Measurements from ENCODE around the gene SHISA6.
"Not testable (repeated sequence)": the region's sequence is repeated elsewhere in the genome, so short reads cannot be mapped to it uniquely, and the experiment has no call there.

Gene SHISA6

GRCh38 chr17:11308531-11308930, 67.5 kb downstream of the SHISA6 start:
- H3K4me3 ChIP-seq (ENCODE audit: low read length) = no peak overlapping the region
- TF ChIP-seq, protein P1, sequence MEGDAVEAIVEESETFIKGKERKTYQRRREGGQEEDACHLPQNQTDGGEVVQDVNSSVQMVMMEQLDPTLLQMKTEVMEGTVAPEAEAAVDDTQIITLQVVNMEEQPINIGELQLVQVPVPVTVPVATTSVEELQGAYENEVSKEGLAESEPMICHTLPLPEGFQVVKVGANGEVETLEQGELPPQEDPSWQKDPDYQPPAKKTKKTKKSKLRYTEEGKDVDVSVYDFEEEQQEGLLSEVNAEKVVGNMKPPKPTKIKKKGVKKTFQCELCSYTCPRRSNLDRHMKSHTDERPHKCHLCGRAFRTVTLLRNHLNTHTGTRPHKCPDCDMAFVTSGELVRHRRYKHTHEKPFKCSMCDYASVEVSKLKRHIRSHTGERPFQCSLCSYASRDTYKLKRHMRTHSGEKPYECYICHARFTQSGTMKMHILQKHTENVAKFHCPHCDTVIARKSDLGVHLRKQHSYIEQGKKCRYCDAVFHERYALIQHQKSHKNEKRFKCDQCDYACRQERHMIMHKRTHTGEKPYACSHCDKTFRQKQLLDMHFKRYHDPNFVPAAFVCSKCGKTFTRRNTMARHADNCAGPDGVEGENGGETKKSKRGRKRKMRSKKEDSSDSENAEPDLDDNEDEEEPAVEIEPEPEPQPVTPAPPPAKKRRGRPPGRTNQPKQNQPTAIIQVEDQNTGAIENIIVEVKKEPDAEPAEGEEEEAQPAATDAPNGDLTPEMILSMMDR (conservative IDR thresholded peaks at IDR 0.05; ENCODE audit: low read depth, low read length) = no peak
- DNase-seq (ENCODE audit: low read depth) = no peak

DNA sequence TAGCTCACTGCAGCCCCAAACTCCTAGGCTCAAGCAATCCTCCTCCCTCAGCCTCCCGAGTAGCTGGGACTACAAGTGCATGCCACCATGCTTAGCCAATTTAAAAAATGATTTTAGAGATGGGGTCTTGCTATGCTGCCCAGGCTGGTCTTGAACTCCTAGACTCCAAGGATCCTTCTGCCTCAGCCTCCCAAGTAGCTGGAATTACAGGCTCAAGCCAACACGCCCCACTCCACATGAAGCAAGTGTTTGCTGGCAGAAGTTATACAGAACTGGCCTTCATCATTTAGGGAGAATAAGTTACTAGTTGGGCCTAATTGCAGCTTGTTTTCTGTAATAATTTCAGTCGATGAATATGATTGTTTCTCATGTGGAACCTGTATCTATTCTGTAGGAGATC, 68.0 kb downstream of the SHISA6 start:
- no peak overlapping the region for H3K4me3 ChIP-seq (ENCODE audit: low read length)
- TF ChIP-seq, protein P1 (conservative IDR thresholded peaks at IDR 0.05; ENCODE audit: low read depth, low read length) = no peak
- no peak for DNase-seq (ENCODE audit: low read depth)

DNA sequence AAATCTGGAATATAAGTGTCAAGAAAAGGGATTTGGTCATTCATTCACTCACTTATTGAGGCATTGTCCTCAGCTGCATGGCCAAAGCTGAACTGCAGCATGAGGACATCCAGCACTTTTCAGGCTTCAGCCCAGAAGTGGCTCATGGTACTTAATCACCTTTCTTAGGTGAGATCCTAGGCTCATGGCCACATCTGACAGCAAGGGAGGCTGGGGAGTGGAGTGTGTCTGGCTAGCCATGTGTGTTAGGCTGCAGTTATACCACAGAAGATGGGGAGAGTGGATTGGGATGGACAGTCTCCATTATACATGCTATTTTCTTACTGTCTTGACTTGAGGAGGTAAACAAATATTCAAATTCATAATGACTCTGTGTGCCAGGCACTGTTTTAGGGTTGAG, 68.8 kb downstream of the SHISA6 start:
- TF ChIP-seq, protein P1 (conservative IDR thresholded peaks at IDR 0.05; ENCODE audit: low read depth, low read length) = no peak
- DNase-seq (ENCODE audit: low read depth) = no peak
- H3K4me3 ChIP-seq (ENCODE audit: low read length) = no peak overlapping the region

DNA sequence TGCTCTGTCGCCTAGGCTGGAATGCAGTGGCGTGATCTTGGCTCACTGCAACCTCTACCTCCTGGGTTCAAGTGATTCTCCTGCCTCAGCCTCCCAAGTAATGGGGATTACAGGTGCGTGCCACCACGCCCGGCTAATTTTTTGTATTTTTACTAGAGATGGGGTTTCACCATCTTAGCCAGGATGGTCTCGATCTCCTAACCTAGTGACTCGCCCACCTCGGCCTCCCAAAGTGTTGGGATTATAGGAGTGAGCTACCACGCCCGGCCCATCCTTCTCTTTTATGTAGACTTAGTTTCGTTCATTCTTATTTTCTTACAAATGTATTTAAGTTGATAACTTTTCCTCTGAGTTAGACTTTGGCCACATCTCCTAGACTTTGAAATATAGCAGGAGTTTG, 75.4 kb downstream of the SHISA6 start:
- not testable (repeated sequence) for H3K4me3 ChIP-seq (ENCODE audit: low read length); DNase-seq (ENCODE audit: low read depth)

DNA sequence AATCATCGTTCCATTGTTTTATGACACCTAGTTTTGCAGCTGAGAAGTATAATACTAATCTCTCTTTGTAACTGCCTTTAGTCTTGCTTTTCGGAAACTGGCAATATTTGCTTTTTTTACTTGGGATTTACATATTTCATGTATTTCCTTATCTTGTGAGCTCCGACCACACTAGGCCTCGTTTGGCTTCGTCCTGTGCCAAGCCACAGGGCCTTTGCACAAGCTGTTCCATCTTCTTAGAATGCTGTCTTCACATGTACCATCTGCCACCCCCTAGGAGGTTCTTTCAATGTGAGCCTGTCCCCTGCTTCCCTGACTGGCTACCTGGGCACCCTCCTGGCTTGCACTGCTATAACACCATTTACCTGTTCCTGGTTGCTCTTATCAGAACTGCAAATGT, 77.2 kb downstream of the SHISA6 start:
- no peak for DNase-seq (ENCODE audit: low read depth)
- TF ChIP-seq, protein P1 (conservative IDR thresholded peaks at IDR 0.05; ENCODE audit: low read depth, low read length) = no peak
- H3K4me3 ChIP-seq (ENCODE audit: low read length) = no peak overlapping the region

GRCh38 chr17:11319894-11320293, 78.9 kb downstream of the SHISA6 start:
- H3K4me3 ChIP-seq (ENCODE audit: low read length) = no peak overlapping the region
- no peak for DNase-seq (ENCODE audit: low read depth)
- TF ChIP-seq, protein P1 (conservative IDR thresholded peaks at IDR 0.05; ENCODE audit: low read depth, low read length) = no peak

- TF ChIP-seq, protein P1 (conservative IDR thresholded peaks at IDR 0.05; ENCODE audit: low read depth, low read length) = no peak
- no peak for DNase-seq (ENCODE audit: low read depth)
- no peak overlapping the region for H3K4me3 ChIP-seq (ENCODE audit: low read length)
Measured at GRCh38 chr17:11324021-11324420, 83.0 kb downstream of the SHISA6 start.

DNA sequence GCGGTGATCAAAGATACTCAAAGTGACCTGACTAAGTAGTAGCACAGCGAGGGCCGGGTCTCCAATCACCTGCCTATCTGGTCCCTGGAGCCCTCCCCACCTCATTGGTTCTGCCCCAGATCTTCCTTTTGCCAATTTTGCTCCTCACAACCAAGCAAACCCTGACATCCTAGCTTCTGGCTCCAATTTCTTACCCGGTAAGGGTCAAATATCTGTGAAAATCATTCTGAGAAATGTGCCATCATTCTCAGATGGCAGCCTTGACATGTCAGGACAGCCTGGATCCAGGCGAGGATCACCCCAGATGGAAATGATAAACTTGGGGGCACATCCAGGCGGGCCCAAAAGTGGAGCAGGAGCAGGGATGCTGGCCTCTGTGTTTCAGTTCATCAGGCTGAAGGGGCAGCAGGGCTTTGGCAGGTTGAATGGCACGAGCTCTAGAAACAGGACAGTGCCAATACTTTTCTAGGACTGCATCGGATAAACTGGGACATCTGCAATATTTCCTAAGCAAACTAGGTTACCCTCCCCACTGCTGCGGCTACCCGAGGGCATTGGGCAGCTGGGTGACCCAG, 83.9 kb downstream of the SHISA6 start:
- TF ChIP-seq, protein P1 (conservative IDR thresholded peaks at IDR 0.05; ENCODE audit: low read depth, low read length) = no peak
- DNase-seq (ENCODE audit: low read depth) = no peak
- no peak overlapping the region for H3K4me3 ChIP-seq (ENCODE audit: low read length)
